ENCODE measurements around the gene PCDH9.

Gene PCDH9

GRCh38 chr13:66528944-66529576, 701.1 kb downstream of the PCDH9 start:
- no peak for DNase-seq (ENCODE audit: low read depth)

DNA sequence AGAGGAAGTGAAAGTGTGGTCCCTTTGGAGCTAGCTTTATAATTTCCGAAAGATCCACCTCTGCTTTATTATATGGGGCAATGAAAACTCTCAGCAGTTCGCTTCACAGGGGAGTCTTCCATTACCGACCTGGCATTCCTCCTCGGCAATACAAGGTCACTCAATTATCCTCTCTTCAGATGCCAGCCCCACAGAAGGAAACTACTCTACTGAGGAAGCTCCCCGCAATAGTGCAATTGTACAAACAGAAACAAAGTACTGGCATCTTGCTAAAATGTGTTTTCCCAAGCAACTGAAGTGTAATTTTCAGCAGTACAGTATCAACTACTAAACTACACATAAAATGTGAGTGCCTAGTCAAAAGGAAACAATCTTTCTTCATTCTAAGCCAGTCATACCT, 702.0 kb downstream of the PCDH9 start:
- no peak for DNase-seq (ENCODE audit: low read depth)

DNA sequence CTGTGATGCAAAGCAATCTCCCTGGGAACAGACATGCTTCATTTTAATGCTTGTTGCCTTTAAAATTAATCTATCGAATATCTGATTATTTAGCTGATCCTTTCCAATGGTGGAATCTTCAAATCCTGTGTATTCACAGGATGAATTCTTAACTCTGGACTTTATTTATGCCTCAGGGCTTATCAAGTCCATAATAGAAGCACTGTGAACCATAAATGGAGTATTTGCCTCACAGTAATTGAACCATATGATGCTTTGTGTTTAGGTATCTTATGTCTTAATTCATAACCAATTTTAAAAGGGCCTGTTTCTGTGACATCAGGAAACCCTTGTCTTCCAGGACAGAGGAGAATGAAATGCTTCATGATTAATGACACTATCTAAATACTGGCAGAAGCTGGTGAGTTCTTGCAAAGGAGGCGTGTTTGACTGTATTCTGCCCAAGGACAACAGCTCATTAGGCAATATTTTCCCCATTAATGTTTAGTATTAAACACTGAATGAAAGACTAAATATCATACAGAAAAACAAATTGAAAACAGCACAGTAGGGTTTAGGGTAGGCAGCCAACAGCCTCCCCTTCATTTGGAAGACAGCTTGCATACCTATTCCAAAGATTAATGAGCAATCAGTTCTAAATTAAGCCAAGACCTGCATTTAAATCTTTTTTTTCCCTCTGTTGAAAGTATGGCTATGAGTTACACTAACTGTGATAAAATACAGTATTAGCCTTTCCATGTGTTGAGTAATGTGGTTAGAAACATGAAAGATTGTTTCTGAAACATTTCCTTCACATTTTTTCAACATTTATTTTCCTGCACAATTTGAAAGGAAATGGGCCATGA, 709.4 kb downstream of the PCDH9 start:
- no peak for DNase-seq (ENCODE audit: low read depth)

GRCh38 chr13:66519259-66519658, 710.9 kb downstream of the PCDH9 start:
- no peak for DNase-seq (ENCODE audit: low read depth)

DNA sequence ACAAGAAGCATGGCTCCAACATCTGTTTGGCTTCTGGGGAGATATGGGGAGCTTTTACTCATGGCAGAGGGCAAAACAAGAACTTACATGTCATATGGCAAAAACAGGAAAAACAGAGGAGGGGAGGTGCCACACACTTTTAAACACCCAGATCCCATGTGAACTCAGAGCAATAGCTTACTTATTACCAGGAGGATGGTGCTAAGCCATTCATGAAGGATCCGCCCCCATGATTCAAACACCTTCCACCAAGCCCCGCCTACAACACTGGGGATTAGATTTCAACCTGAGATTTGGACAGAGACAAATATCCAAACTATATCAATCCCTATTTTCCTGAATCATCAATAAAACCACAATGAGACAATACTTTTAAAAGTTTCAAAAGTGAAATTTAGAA, 712.1 kb downstream of the PCDH9 start:
- no peak for DNase-seq (ENCODE audit: low read depth)

DNA sequence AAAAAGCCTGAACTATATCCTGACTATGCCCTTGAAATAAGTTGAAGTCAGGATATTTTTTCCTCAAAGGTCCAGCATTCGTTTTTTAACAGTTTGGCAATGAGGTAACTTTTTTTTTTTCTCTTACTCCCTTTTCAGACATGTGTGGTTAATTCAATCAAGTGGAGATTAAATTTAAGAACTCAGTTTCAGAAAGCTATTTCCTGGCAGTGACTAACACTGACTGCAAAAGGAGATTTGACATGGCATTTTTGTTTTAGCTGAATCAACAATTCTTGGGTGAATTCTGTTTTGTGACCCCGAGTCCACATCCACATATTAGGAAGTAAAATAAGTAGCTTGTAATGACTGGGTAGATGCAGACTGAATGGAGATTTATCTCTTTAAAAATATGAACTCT, 716.4 kb downstream of the PCDH9 start:
- DNase-seq (ENCODE audit: low read depth), result no peak

GRCh38 chr13:66509175-66509574, 721.0 kb downstream of the PCDH9 start:
- DNase-seq (ENCODE audit: low read depth), result no peak

GRCh38 chr13:66508153-66508909, 721.8 kb downstream of the PCDH9 start:
- DNase-seq (ENCODE audit: low read depth), result no peak

DNA sequence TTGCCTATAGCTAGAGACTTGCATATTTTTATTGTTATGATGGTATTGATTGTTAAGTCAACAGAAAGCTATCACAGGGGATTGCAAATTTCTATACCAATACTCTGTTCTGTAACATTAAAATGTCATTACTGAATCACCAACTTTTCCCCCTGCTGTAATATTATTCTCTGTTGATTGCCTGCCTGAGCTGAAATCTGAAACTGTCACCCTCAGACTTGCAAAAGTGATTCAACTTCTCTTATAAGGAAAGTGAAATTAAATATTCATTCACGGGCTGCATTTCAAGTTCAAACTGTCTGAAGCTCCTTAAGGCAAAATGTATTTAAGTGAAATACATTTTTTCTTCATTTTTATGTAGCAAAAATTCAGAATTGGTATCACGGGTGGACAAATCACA, 723.2 kb downstream of the PCDH9 start:
- no peak for DNase-seq (ENCODE audit: low read depth)

- no peak for DNase-seq (ENCODE audit: low read depth)
Observed at GRCh38 chr13:66506051-66506777, 723.9 kb downstream of the PCDH9 start.

DNA sequence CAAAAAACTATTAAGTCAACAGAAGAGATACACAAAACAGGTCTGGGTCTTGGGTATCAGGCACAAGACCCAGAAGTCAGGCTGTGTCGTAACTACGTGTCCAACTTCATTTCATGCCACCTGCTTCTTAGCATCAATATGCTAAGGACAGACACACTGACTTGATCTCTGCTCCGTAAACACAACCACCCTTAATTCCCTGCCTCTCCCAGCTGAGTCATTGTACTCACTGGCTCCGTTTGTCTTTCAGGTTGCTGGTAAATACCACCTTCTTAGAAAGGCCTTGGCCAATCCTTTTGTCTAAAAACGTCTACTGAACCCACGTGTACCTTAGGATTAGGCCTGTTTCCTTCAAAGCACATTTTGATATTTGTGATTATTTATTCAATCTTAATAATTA, 726.2 kb downstream of the PCDH9 start:
- no peak for DNase-seq (ENCODE audit: low read depth)

- no peak for DNase-seq (ENCODE audit: low read depth)
Observed at GRCh38 chr13:66501181-66501580, 729.0 kb downstream of the PCDH9 start.

GRCh38 chr13:66492479-66492878, 737.7 kb downstream of the PCDH9 start:
- DNase-seq (ENCODE audit: low read depth), result no peak

- DNase-seq (ENCODE audit: low read depth), result no peak
Observed at GRCh38 chr13:66491251-66491650, 738.9 kb downstream of the PCDH9 start.

DNA sequence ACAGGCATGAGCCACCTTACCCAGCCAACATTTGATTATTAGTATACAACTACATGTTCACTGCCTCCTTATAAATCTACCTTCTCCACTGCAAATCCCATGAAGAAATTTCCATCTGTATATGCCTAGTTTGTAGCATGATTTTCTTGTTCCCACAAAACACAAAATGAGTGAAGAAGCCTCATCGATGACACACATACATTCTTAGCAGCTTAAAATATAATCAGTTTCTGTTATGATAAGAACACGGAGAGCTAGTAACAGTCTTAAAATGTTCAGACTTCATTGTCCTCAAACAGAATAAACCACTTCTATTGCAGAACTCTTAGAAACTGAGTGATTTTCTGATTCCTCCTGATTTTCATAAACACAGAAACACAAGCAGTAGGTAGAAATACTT, 740.5 kb downstream of the PCDH9 start:
- DNase-seq (ENCODE audit: low read depth), result no peak

- DNase-seq (ENCODE audit: low read depth), result no peak
Observed at GRCh38 chr13:66489172-66489571, 741.0 kb downstream of the PCDH9 start.

- DNase-seq (ENCODE audit: low read depth), result no peak
Observed at GRCh38 chr13:66483712-66484111, 746.4 kb downstream of the PCDH9 start.

DNA sequence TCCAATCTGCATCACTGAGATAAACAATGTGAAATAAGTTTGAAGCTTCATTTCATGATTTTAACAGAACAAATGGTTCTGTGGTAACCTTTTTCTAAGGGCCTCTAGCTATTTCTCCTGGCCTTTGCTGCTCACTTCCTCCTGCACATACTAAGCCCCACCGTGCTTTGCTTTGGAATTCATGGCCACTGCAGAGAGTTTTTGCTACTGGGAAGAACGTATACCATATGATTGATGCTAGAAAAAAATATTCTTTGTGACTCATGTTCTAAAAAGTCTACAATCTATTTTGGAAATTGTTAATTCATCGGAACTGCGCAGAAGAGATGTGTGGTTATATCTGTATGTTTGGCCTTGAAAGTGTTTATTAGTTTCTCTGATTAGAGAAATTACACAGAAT, 747.3 kb downstream of the PCDH9 start:
- DNase-seq (ENCODE audit: low read depth), result no peak

DNA sequence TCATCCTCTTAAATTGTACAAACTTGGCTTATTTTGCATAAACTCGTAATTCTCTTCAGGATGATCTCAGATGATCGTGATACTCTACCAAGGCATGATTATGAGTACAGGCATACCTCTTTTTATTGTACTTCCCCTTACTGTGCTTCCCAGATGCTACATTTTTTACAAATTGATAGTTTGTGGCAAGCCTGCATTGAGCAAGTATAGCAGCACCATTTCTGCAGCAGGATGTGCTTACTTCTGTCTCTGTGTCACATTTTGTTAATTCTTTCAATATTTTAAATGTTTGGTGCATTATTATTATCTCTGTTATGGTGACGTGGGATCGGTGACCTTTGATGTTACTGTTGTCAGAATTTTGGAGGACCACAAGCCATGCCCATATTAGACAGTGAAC, 752.3 kb downstream of the PCDH9 start:
- no peak for DNase-seq (ENCODE audit: low read depth)

GRCh38 chr13:66475061-66475460, 755.1 kb downstream of the PCDH9 start:
- DNase-seq (ENCODE audit: low read depth), result no peak

GRCh38 chr13:66469745-66470144, 760.4 kb downstream of the PCDH9 start:
- DNase-seq (ENCODE audit: low read depth), result no peak

GRCh38 chr13:66468656-66469055, 761.5 kb downstream of the PCDH9 start:
- no peak for DNase-seq (ENCODE audit: low read depth)

Measured in stimulated activated CD8-positive, alpha-beta memory T cell treated with anti-CD3 and anti-CD28 coated beads, Interleukin-12 subunit alpha, Interleukin-12 subunit beta, amount 100 ng/mL, for 4 hours (primary cell).